PFSK-1 (cell line): ENCODE measurements around the gene COL9A3.

Experiments used
- FOXP2 ChIP-seq: optimal IDR thresholded peaks from 2 replicates; pipeline ENCODE3; 2011; ENCODE audit warnings: borderline replicate concordance, control low read depth, inconsistent platforms; ENCODE audit not compliant: insufficient read depth; ENCODE audit errors: extremely low read length, extremely low read depth
- POLR2AphosphoS5 ChIP-seq: IDR thresholded peaks from 2 replicates; pipeline ENCODE4 v1.6.1; 2012; ENCODE audit warnings: low read depth, mild to moderate bottlenecking, control low read depth, low read length, moderate library complexity
- REST ChIP-seq, 2 experiments: IDR thresholded peaks; 2 replicates each; pipeline versions ENCODE4 v1.6.1 to v1.8.0; 2011 to 2012; ENCODE audit warnings: low read depth in 2 of 2, low read length in 2 of 2, control low read depth in 1 of 2, inconsistent platforms in 1 of 2, mild to moderate bottlenecking in 1 of 2, moderate library complexity in 1 of 2; ENCODE audit not compliant: insufficient read depth in 1 of 2
- SIN3A ChIP-seq: IDR thresholded peaks from 2 replicates; pipeline ENCODE4 v1.6.1; 2012; ENCODE audit warnings: mild to moderate bottlenecking, low read length, moderate library complexity, borderline replicate concordance; ENCODE audit not compliant: insufficient read depth
- TAF1 ChIP-seq: IDR thresholded peaks from 2 replicates; pipeline ENCODE4 v1.6.1; 2012; ENCODE audit warnings: low read length, control low read depth, borderline replicate concordance; ENCODE audit not compliant: insufficient read depth

COL9A3 gene

DNA sequence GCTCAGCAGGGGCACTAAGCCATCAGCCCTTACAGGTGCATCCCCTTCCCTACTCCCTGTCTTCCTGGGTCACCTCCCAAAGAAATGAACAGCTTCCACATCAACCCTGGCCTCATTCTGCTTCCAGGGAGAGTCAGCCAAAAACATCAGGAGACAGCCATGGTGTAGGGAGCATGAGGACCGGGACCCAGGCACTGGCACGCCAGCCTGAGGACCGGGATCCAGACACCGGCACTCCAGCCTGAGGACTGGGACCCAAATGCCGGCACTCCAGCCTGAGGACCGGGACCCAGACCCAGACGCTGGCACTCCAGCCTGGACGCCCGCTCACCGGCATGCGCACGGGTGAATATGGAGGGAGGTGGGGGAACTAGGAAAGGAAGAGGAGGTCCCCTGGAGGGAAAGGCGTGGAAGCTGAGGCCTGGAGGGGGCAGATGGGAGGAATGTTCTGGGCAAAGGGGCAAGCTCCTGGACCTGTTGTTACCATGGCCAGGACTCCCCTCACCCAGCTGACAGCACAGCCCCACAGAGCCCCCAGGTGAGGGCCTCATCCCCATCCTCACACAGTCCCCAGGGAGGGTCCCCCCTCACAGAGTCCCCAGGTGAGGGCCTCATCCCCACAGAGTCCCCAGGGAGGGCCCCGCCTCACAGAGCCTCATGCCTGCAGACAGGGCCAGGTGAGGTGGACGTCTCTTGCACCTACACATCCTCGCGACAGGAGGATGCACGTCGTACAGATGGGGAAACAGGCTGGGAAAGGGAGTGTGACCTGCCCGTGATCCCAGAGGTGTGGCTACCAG, 46.5 kb upstream of the COL9A3 start:
- TF ChIP-seq TAF1, result no peak
- TF ChIP-seq FOXP2, result no peak
- no peak for TF ChIP-seq REST (IDR thresholded peaks at IDR 0.05; ENCODE audit: insufficient read depth in 1 of 2, low read depth in 2 of 2, low read length in 2 of 2)
- no peak for TF ChIP-seq SIN3A
- no peak for TF ChIP-seq POLR2AphosphoS5

GRCh38 chr20:62770916-62771315, 45.9 kb upstream of the COL9A3 start:
- TF ChIP-seq TAF1, result no peak
- TF ChIP-seq FOXP2, result no peak
- TF ChIP-seq REST (IDR thresholded peaks at IDR 0.05; ENCODE audit: insufficient read depth in 1 of 2, low read depth in 2 of 2, low read length in 2 of 2), result no peak
- TF ChIP-seq POLR2AphosphoS5, result no peak
- no peak for TF ChIP-seq SIN3A

- TF ChIP-seq REST (IDR thresholded peaks at IDR 0.05; ENCODE audit: insufficient read depth in 1 of 2, low read depth in 2 of 2, low read length in 2 of 2) (no peak), TAF1 (no peak), SIN3A (no peak), FOXP2 (no peak), POLR2AphosphoS5 (no peak)
Observed at GRCh38 chr20:62771396-62772102, 45.3 kb upstream of the COL9A3 start.

DNA sequence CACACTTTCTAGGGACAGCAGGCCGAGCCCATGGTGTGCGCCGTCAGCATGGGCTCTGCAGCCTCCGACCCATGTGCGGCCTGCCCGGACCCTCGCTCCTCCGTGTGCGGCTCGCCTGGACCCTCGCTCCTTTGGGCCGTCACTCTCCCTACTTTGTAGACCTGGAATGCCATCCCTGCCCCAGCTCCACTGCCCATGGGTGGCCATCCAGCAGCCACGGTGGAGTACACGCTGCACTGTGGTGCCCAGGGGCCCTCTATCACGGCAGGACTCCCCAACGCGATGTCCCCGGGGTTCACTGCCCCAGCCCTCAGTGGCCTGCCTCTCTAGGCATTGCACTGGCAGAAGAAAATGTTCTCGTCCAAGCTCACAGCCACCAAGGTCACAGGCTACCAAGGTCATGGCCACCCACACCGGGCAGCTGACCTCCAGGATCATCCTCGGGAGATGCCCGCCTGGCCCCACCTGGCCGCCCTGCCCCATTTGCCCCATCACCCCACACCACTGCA, 44.7 kb upstream of the COL9A3 start:
- no peak for TF ChIP-seq POLR2AphosphoS5
- no peak for TF ChIP-seq REST (IDR thresholded peaks at IDR 0.05; ENCODE audit: insufficient read depth in 1 of 2, low read depth in 2 of 2, low read length in 2 of 2)
- TF ChIP-seq SIN3A, result no peak
- no peak for TF ChIP-seq FOXP2
- no peak for TF ChIP-seq TAF1

DNA sequence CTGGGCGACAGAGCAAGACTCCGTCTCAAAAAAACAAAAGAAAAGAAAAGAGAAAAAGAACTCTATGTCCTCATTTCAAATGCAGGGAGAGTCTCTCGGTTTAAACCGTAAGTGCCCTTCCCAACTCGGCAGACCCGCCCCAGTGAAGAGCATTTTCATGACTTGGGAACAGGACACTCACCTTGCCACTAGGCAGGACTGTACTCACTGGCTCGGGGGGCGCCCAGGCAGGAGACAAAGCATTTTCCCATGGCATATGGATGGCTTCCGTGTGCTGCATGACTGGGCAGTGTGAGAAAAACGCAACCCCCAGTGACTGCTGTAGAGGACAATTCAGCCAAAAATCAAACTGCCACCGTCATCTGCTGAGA, 44.2 kb upstream of the COL9A3 start:
- TF ChIP-seq SIN3A (no peak), TAF1 (no peak), FOXP2 (no peak), REST (IDR thresholded peaks at IDR 0.05; ENCODE audit: insufficient read depth in 1 of 2, low read depth in 2 of 2, low read length in 2 of 2) (no peak), POLR2AphosphoS5 (no peak)
